ENCODE measurements around the gene CLPTM1. TPM values are rescaled to one million over a fixed set of nuclear protein-coding genes. Genes with fewer than 3 reads are reported as not detected.

The CLPTM1 gene
- polyA plus RNA-seq, 1 of the 3 experiments (the other 2 are of a cell fraction), result 86.5 TPM

GRCh38 chr19:44960906-44961728 lies 5.9 kb downstream of the CLPTM1 start:
- Histone ChIP-seq H4K20me1 (ENCODE audit: insufficient read depth) (peaks cover 55% of the 10 kb centered on the region), H3K4me3 (ENCODE audit: low read depth in 2 of 2, low read length in 1 of 2) (no peak overlapping the region), H3K36me3 (replicated peaks in 1 of 2; ENCODE audit: control insufficient read depth in 1 of 2, insufficient read depth in 2 of 2, low read length in 1 of 2) (peaks cover 11 to 18% of the 10 kb centered on the region in 2 experiments), H3K27me3 (ENCODE audit: insufficient read depth) (no peaks in the 10 kb centered on the region), H3K4me2 (no peak overlapping the region), H3K79me2 (ENCODE audit: insufficient read depth) (peaks cover 67% of the 10 kb centered on the region), H3K9ac (no peak overlapping the region), H3K9me2 (no peaks in the 10 kb centered on the region), H3K4me1 (ENCODE audit: control insufficient read depth in 1 of 2, insufficient read depth in 2 of 2, low read depth in 1 of 2, low read length in 1 of 2) (peaks cover 0 to 15% of the 10 kb centered on the region in 2 experiments; a peak in 2 of 4 replicates), H3F3A (replicated peaks; ENCODE audit: insufficient read depth) (no peaks in the 10 kb centered on the region), H2AFZ (ENCODE audit: low read depth) (no peak overlapping the region), H3K27ac (ENCODE audit: low read depth in 2 of 2, low read length in 1 of 2) (no peak overlapping the region), H3K9me3 (no peaks in the 10 kb centered on the region)
- 83% methylated on average over 8 of the region's 8 CpGs for WGBS (ENCODE audit: low lambda C conversion rate)
- DNase-seq, result no peak
- TF ChIP-seq SMC3 (IDR thresholded peaks at IDR 0.05; ENCODE audit: low read depth, low read length), result no peak
- TF ChIP-seq PBX3 (IDR thresholded peaks at IDR 0.05), result no peak
- no peak for TF ChIP-seq USF1 (IDR thresholded peaks at IDR 0.05; ENCODE audit: borderline replicate concordance, low read depth)
- no peak for TF ChIP-seq IRF3 (IDR thresholded peaks at IDR 0.05; ENCODE audit: low read depth, low read length)
- TF ChIP-seq RXRA (IDR thresholded peaks at IDR 0.05; ENCODE audit: borderline replicate concordance, low read depth), result no peak
- TF ChIP-seq REST (IDR thresholded peaks at IDR 0.05; ENCODE audit: low read depth, low read length), result no peak
- no peak for TF ChIP-seq TAF1 (IDR thresholded peaks at IDR 0.05; ENCODE audit: borderline replicate concordance, low read depth, low read length)
- TF ChIP-seq, protein P1, sequence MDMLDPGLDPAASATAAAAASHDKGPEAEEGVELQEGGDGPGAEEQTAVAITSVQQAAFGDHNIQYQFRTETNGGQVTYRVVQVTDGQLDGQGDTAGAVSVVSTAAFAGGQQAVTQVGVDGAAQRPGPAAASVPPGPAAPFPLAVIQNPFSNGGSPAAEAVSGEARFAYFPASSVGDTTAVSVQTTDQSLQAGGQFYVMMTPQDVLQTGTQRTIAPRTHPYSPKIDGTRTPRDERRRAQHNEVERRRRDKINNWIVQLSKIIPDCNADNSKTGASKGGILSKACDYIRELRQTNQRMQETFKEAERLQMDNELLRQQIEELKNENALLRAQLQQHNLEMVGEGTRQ (IDR thresholded peaks at IDR 0.05; ENCODE audit: borderline replicate concordance, low read depth, low read length), result no peak
- TF ChIP-seq SIN3A (IDR thresholded peaks at IDR 0.05; ENCODE audit: borderline replicate concordance, low read depth, low read length), result no peak
- TF ChIP-seq YY1 (IDR thresholded peaks at IDR 0.05; ENCODE audit: low read depth), result no peak
- no peak for TF ChIP-seq FOXJ3 (CRISPR knock-in tag; IDR thresholded peaks at IDR 0.05)
- no peak for TF ChIP-seq TEAD4 (IDR thresholded peaks at IDR 0.05; ENCODE audit: borderline replicate concordance, insufficient read depth)
- no peak for TF ChIP-seq MXI1 (IDR thresholded peaks at IDR 0.05; ENCODE audit: low read depth, low read length)
- TF ChIP-seq RAD21 (IDR thresholded peaks at IDR 0.05; ENCODE audit: low read length), result no peak
- TF ChIP-seq CHD2 (IDR thresholded peaks at IDR 0.05; ENCODE audit: low read length, partially characterized antibody), result no peak
- TF ChIP-seq EZH2phosphoT487 (IDR thresholded peaks at IDR 0.05; ENCODE audit: borderline replicate concordance, low read depth), result no peak
- TF ChIP-seq JUND (IDR thresholded peaks at IDR 0.05), result no peak
- ChIA-PET CTCF (interaction anchor here (1.1 to 1.8 kb wide), 4 partner anchors 10 to 226 kb away, joined by 3 to 4 read pairs (median 4); no protein-coding TSS in a partner anchor), POLR2A (no interaction called here)

Data from SK-N-SH (cell line).